Erythroblast (primary cell): ENCODE measurements around the gene COL12A1.

Experiments used
- GATA1 ChIP-seq: IDR thresholded peaks from 2 replicates; pipeline ENCODE4 v1.6.1; 2011; ENCODE audit warnings: low read depth, mild to moderate bottlenecking, control low read depth, low read length, moderate library complexity
- POLR2A ChIP-seq: IDR thresholded peaks from 2 replicates; pipeline ENCODE4 v1.6.1; 2011; ENCODE audit warnings: mild to moderate bottlenecking, low read length

DNA sequence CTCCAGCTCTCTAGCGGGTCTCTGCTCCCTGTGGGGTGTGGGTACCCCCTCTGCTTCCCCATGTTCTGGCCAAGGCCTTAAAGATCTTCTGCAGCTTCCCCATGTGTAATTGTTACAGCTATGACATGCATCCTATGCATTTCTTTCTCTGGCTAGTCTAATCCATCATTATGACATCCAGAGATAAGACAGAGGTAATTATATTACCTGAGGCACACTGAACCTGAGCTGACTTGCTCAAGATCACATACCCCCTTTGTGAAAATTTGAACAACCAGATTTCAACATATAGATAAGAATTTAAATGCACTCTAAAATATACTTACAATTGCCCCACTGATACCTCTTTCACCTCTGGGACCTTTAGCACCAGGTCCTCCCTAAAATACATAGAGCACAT lies 102.4 kb downstream of the COL12A1 start:
- TF ChIP-seq POLR2A (no peak), GATA1 (no peak)
